Thyroid gland (tissue), 4 donors: ENCODE measurements around the gene PEPD. TPM values are rescaled to one million over a fixed set of nuclear protein-coding genes. Genes with fewer than 3 reads are reported as not detected.

ENCODE experiments used
- DNase-seq, 2 donors: peaks; one replicate each; pipeline ENCODE4 v3.0.0-alpha.2; 2019
- H3K27ac ChIP-seq, 3 donors: fragments of 200-600 bp; sonication (generic); 1 replicate in 2 of 3; 2 replicates in 1 of 3; pipeline ENCODE4 v1.5.1; 2016 to 2019; ENCODE audit warnings: mild to moderate bottlenecking in 1 of 3, moderate library complexity in 1 of 3
- H3K27me3 ChIP-seq: fragments of 200-600 bp; sonication (generic); one replicate; pipeline ENCODE4 v1.5.1; 2019
- H3K36me3 ChIP-seq, 2 donors: fragments of 200-600 bp; sonication (generic); one replicate each; pipeline ENCODE4 v1.5.1; 2016 to 2019
- H3K4me1 ChIP-seq, 2 donors: fragments of 200-600 bp; sonication (generic); one replicate each; pipeline ENCODE4 v1.5.1; 2017 to 2019
- H3K4me3 ChIP-seq, 3 donors: fragments of 200-600 bp; sonication (generic); replicated peaks in 1 of 3; 1 replicate in 2 of 3; 2 replicates in 1 of 3; pipeline ENCODE4 v1.5.1; 2016; ENCODE audit warnings: mild to moderate bottlenecking in 1 of 3
- H3K9me3 ChIP-seq: fragments of 200-600 bp; sonication (generic); one replicate; pipeline ENCODE4 v1.5.1; 2017
- CTCF ChIP-seq, 6 experiments: fragments of 200-600 bp in 3 of 6; fragments of 450-650 bp in 3 of 6; sonication (generic) in 3 of 6; IDR thresholded peaks; one replicate each; pipeline ENCODE4 v1.5.1; 2016 to 2019; ENCODE audit warnings: antibody characterized with exemption in 6 of 6, mild to moderate bottlenecking in 2 of 6, inconsistent platforms in 1 of 6, moderate library complexity in 1 of 6
- POLR2A ChIP-seq, 2 donors: fragments of 450-650 bp; IDR thresholded peaks; one replicate each; pipeline ENCODE4 v1.6.1; 2017; ENCODE audit warnings: antibody characterized with exemption in 2 of 2, mild to moderate bottlenecking in 2 of 2, moderate library complexity in 1 of 2
- WGBS, 2 donors: methylation state at CpG; one replicate each; pipeline ENCODE4 v1.1.5; 2017; 5-methylcytosine and 5-hydroxymethylcytosine counted together
- intact Hi-C: fragments of 100-400 bp; cut with DNase I; formaldehyde crosslinking; loops from one replicate; pipeline ENCODE4 v1.15.1; 2023
- total RNA-seq, 4 donors: library from RNA; depleted of rRNA; stranded (reverse); fragments of >200 nt; gene quantifications; one replicate each; pipeline ENCODE4 v1.2.3, GENCODE V29; 2016

Gene PEPD
- total RNA-seq, 4 donors from 2014 or later = 76.8 to 121 (median 102) TPM

- intact Hi-C loops = no loop called here
- TF ChIP-seq CTCF (IDR thresholded peaks at IDR 0.05) = no peak
- no peak for TF ChIP-seq POLR2A (IDR thresholded peaks at IDR 0.05)
- no peak for DNase-seq
- WGBS, 2 donors = 93 to 95% methylated on average over 32 of the region's 32 CpGs
- Histone ChIP-seq H3K9me3 (no peaks in the 10 kb centered on the region), H3K4me3 (no peak overlapping the region), H3K27ac (no peak overlapping the region), H3K27me3 (no peaks in the 10 kb centered on the region), H3K36me3 (no peaks in the 10 kb centered on the region), H3K4me1 (no peaks in the 10 kb centered on the region)
Observed at GRCh38 chr19:33443638-33444561, 77.7 kb downstream of the PEPD start.

DNA sequence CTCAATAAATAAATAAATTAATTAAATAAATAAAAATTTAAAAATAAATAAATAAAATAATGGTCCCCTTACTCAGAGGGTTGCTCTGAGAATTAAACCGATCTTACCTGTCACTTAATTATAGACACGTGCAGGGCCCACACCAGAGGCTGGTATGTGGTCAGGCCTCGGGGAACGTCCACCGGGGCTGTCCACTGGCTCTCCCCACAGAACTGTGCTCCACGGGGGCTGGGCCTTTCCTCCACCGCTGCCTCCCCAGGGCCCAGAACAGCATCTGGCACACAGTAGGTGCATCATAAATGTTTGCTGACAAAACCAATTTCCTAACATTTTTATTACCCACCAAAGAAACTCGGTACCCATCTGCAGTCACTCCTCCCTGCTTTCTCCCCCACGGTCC lies 78.9 kb downstream of the PEPD start:
- H3K9me3 ChIP-seq = no peaks in the 10 kb centered on the region
- DNase-seq = no peak
- no peaks in the 10 kb centered on the region for H3K36me3 ChIP-seq
- H3K4me1 ChIP-seq = no peaks in the 10 kb centered on the region
- WGBS, 2 donors = 91 to 96% methylated on average over 9 of the region's 9 CpGs
- no peak overlapping the region for H3K4me3 ChIP-seq
- intact Hi-C loops = no loop called here
- H3K27ac ChIP-seq = no peak overlapping the region
- H3K27me3 ChIP-seq = no peaks in the 10 kb centered on the region
- TF ChIP-seq CTCF (IDR thresholded peaks at IDR 0.05) = no peak
- TF ChIP-seq POLR2A (IDR thresholded peaks at IDR 0.05) = no peak

- Histone ChIP-seq H3K36me3 (no peaks in the 10 kb centered on the region), H3K4me1 (no peaks in the 10 kb centered on the region), H3K27ac (no peak overlapping the region), H3K4me3 (no peak overlapping the region), H3K9me3 (no peaks in the 10 kb centered on the region), H3K27me3 (no peaks in the 10 kb centered on the region)
- TF ChIP-seq POLR2A (IDR thresholded peaks at IDR 0.05) = no peak
- no peak for TF ChIP-seq CTCF (IDR thresholded peaks at IDR 0.05)
- DNase-seq = no peak
- intact Hi-C loops = no loop called here
- WGBS, 2 donors = 86 to 93% methylated on average over 3 of the region's 3 CpGs
Observed at GRCh38 chr19:33441828-33442227, 79.8 kb downstream of the PEPD start.

GRCh38 chr19:33441277-33441699 lies 80.3 kb downstream of the PEPD start:
- Histone ChIP-seq H3K27me3 (no peaks in the 10 kb centered on the region), H3K4me1 (no peaks in the 10 kb centered on the region), H3K36me3 (no peaks in the 10 kb centered on the region), H3K4me3 (no peak overlapping the region), H3K27ac (no peak overlapping the region), H3K9me3 (no peaks in the 10 kb centered on the region)
- WGBS, 2 donors = 89% methylated on average over 11 of the region's 11 CpGs
- intact Hi-C loops = no loop called here
- no peak for DNase-seq
- no peak for TF ChIP-seq POLR2A (IDR thresholded peaks at IDR 0.05)
- no peak for TF ChIP-seq CTCF (IDR thresholded peaks at IDR 0.05)

DNA sequence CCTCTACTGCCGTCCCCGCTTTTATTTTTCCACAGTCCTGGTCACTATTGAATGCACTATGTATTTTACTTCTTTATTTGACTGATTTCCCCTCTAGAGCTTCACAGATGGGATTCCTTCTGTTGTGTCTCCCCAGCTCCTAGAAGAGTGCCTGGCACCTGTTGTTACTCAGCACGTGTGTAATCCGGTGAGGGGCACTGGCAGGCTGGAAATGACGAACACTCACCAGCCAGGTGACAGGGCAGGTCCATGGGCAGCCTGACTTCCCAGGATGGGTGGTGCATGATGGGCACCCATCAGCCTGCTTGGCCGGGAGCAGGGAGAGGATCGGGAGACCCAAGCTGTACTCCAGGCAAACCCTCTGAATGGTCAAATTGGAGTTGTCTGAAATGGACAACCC lies 80.9 kb downstream of the PEPD start:
- TF ChIP-seq POLR2A (IDR thresholded peaks at IDR 0.05) (no peak), CTCF (IDR thresholded peaks at IDR 0.05) (no peak)
- Histone ChIP-seq H3K4me3 (no peak overlapping the region), H3K9me3 (no peaks in the 10 kb centered on the region), H3K36me3 (no peaks in the 10 kb centered on the region), H3K27me3 (no peaks in the 10 kb centered on the region), H3K27ac (no peak overlapping the region), H3K4me1 (no peaks in the 10 kb centered on the region)
- no peak for DNase-seq
- intact Hi-C loops = no loop called here
- 88 to 90% methylated on average over 5 to 7 of the region's 7 CpGs for WGBS, 2 donors
